Smooth muscle cell (in vitro differentiated cells): ENCODE results near the gene RIOK1. TPM values are rescaled to one million over a fixed set of nuclear protein-coding genes. Genes with fewer than 3 reads are reported as not detected.

ENCODE experiments used
- DNase-seq: peaks from one replicate; lab custom pipeline; 2025; ENCODE audit not compliant: unreplicated experiment; lab: John Stamatoyannopoulos, UW
- H2AFZ ChIP-seq: fragments of 200-600 bp; sonication (generic); 2 replicates; pipeline ENCODE4 v1.6.0; 2016; ENCODE audit warnings: antibody characterized with exemption, low read depth, mild to moderate bottlenecking
- H3F3A ChIP-seq: fragments of 200-600 bp; sonication (generic); 2 replicates; pipeline ENCODE4 v1.6.0; 2017; ENCODE audit warnings: antibody characterized with exemption, low read depth
- H3K27ac ChIP-seq: fragments of 200-600 bp; sonication (generic); 2 replicates; pipeline ENCODE4 v1.5.1; 2016; ENCODE audit warnings: low read depth, mild to moderate bottlenecking
- H3K27me3 ChIP-seq: fragments of 200-600 bp; sonication (generic); 2 replicates; pipeline ENCODE4 v1.6.1; 2016; ENCODE audit warnings: low read depth, mild to moderate bottlenecking
- H3K36me3 ChIP-seq: fragments of 200-600 bp; sonication (generic); 2 replicates; pipeline ENCODE4 v1.5.1; 2016; ENCODE audit warnings: low read depth
- H3K4me1 ChIP-seq: fragments of 200-600 bp; sonication (generic); 2 replicates; pipeline ENCODE4 v1.5.1; 2016; ENCODE audit warnings: low read depth
- H3K4me2 ChIP-seq: fragments of 200-600 bp; sonication (generic); 2 replicates; pipeline ENCODE4 v1.6.0; 2016; ENCODE audit warnings: mild to moderate bottlenecking
- H3K4me3 ChIP-seq: fragments of 200-600 bp; sonication (generic); 2 replicates; pipeline ENCODE4 v1.5.1; 2016; ENCODE audit warnings: mild to moderate bottlenecking
- H3K79me2 ChIP-seq: fragments of 200-600 bp; sonication (generic); 2 replicates; pipeline ENCODE4 v1.6.0; 2016; ENCODE audit warnings: low read depth, mild to moderate bottlenecking
- H3K9ac ChIP-seq: fragments of 200-600 bp; sonication (generic); 2 replicates; pipeline ENCODE4 v1.6.0; 2016; ENCODE audit warnings: low read depth
- H3K9me3 ChIP-seq: fragments of 200-600 bp; sonication (generic); replicated peaks from 2 replicates; pipeline ENCODE4 v1.5.1; 2016; ENCODE audit warnings: low read depth
- H4K20me1 ChIP-seq: fragments of 200-600 bp; sonication (generic); 2 replicates; pipeline ENCODE4 v1.6.0; 2016; ENCODE audit warnings: low read depth
- WGBS: methylation state at CpG from one replicate; pipeline ENCODE4 v1.1.7; 2016; ENCODE audit warnings: low lambda C conversion rate; 5-methylcytosine and 5-hydroxymethylcytosine counted together
- polyA plus RNA-seq: library from polyadenylated mRNA; unstranded; fragments of >200 nt; fragmentation: Nextera tagmentation; extraction: Ambion mirVana; gene quantifications from 2 replicates; pipeline ENCODE4 v1.2.1, GENCODE V29; 2016
- total RNA-seq: library from RNA; depleted of rRNA; stranded (reverse); fragments of >200 nt; gene quantifications from 2 replicates; pipeline ENCODE4 v1.2.3, GENCODE V29; 2014
- TF ChIP-seq, protein P1 (sequence below): fragments of 200-600 bp; sonication (generic); IDR thresholded peaks from 2 replicates; pipeline ENCODE4 v1.5.1; 2017; ENCODE audit warnings: borderline replicate concordance, mild to moderate bottlenecking, antibody characterized with exemption; ENCODE audit not compliant: insufficient read depth, poor library complexity, severe bottlenecking

RIOK1 gene
- total and polyA plus RNA-seq, 2 experiments from 2014 or later, result 12.4 TPM

DNA sequence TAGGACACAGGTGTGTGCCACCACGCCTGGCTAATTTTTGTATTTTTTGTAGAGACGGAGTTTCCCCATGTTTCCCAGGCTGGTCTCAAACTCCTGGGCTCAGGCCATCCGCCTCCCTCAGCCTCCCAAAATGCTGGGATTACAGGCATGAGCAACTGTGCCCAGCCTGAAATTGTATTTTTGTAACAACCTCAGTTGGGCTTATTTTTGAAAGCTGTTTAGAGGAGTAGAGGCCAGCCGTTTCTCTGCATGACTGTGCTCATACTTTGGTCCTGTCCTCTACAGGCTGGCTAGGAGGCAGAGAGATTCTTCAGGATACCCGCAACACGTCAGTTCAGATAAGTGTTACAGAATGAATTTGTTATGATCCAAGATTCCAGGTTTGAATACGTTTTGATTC is 22.2 kb upstream of the RIOK1 start:
- Histone ChIP-seq H3K4me1 (no peaks in the 10 kb centered on the region), H3K27me3 (no peaks in the 10 kb centered on the region), H3K27ac (no peak overlapping the region), H3K9ac (no peak overlapping the region), H3K36me3 (no peaks in the 10 kb centered on the region), H2AFZ (no peak overlapping the region), H3K79me2 (no peaks in the 10 kb centered on the region), H3K4me2 (no peak overlapping the region), H3K9me3 (no peaks in the 10 kb centered on the region), H3K4me3 (no peak overlapping the region), H3F3A (no peaks in the 10 kb centered on the region), H4K20me1 (no peaks in the 10 kb centered on the region)
- TF ChIP-seq, protein P1, sequence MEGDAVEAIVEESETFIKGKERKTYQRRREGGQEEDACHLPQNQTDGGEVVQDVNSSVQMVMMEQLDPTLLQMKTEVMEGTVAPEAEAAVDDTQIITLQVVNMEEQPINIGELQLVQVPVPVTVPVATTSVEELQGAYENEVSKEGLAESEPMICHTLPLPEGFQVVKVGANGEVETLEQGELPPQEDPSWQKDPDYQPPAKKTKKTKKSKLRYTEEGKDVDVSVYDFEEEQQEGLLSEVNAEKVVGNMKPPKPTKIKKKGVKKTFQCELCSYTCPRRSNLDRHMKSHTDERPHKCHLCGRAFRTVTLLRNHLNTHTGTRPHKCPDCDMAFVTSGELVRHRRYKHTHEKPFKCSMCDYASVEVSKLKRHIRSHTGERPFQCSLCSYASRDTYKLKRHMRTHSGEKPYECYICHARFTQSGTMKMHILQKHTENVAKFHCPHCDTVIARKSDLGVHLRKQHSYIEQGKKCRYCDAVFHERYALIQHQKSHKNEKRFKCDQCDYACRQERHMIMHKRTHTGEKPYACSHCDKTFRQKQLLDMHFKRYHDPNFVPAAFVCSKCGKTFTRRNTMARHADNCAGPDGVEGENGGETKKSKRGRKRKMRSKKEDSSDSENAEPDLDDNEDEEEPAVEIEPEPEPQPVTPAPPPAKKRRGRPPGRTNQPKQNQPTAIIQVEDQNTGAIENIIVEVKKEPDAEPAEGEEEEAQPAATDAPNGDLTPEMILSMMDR, result no peak
- 92% methylated on average over 7 of the region's 7 CpGs for WGBS
- DNase-seq, result no peak

DNA sequence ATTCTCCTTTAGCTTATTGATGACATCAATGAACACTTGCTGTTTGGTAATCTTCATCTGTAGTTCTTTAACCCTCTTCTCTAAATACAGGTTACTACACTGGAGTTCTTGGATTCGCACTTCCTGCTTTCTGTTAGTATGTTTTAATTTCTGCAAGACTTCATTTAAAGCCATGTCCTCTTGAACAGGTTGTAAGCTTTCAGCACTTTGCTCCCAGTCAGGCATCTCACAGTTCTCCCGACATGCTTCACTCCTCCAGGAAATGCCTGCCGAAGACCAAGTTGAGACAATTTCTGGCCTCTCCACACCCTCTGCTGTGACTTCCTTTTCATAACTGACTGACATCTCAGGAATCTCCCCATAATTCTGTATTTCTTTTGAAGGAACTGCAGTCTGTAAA is 15.9 kb upstream of the RIOK1 start:
- Histone ChIP-seq H3K27ac (no peak overlapping the region), H3F3A (no peaks in the 10 kb centered on the region), H3K36me3 (no peaks in the 10 kb centered on the region), H2AFZ (peak overlapping the region; percentile 53), H4K20me1 (no peaks in the 10 kb centered on the region), H3K9ac (no peak overlapping the region), H3K27me3 (peaks cover 7% of the 10 kb centered on the region), H3K9me3 (no peaks in the 10 kb centered on the region), H3K4me2 (no peak overlapping the region), H3K4me1 (no peaks in the 10 kb centered on the region), H3K79me2 (no peaks in the 10 kb centered on the region), H3K4me3 (no peak overlapping the region)
- no peak for DNase-seq
- TF ChIP-seq, protein P1, result no peak
- WGBS, result 66% methylated on average over 3 of the region's 3 CpGs

DNA sequence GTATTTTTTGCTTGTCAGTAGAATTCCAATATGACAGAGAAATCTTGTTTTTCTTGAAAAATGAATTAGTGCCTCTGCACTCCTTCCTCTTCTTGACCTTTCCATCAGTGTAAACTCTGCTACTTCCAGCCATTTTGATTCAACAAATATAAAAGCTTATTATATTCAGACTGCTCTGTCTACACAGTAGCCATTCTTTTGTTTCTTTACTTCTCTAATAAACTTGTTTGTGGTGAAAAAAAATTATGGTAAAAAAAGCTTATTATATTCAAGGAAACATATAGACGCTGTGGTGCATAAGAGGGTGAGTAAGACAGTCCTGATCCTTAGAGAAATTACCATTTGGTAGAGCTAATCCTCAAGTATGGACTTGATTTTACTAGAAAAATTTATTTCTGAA is 11.6 kb upstream of the RIOK1 start:
- TF ChIP-seq, protein P1, result no peak
- Histone ChIP-seq H2AFZ (no peak overlapping the region), H3K9me3 (no peaks in the 10 kb centered on the region), H3K4me3 (no peak overlapping the region), H3K4me2 (no peak overlapping the region), H3K79me2 (no peaks in the 10 kb centered on the region), H3K4me1 (no peaks in the 10 kb centered on the region), H4K20me1 (no peaks in the 10 kb centered on the region), H3K9ac (no peak overlapping the region), H3F3A (no peaks in the 10 kb centered on the region), H3K27ac (no peak overlapping the region), H3K36me3 (no peaks in the 10 kb centered on the region), H3K27me3 (peaks cover 8% of the 10 kb centered on the region)
- WGBS, result 94% methylated on average over 1 of the region's 1 CpG
- DNase-seq, result no peak

DNA sequence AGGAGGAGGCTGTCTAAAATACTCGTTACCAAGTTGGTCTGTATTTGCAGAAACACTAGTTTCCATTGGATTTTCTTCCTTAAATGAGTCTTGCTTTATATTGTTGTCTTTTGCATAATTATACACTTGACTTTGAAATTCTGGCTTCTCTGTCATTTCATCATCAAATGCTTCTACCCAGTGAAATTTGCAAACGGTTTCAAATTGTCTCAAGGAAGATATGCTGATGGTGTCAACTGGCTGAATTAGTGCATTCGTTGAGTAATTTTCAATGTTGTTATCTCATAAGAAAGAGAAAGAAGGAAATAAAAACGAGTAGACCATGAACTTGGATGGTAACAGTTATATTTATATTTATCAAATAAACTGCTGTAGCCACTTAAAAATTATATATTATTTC is 10.9 kb upstream of the RIOK1 start:
- WGBS, result 69% methylated on average over 4 of the region's 4 CpGs
- no peaks in the 10 kb centered on the region for H4K20me1 ChIP-seq
- no peak overlapping the region for H3K4me2 ChIP-seq
- H2AFZ ChIP-seq, result peak overlapping the region; percentile 37
- no peak overlapping the region for H3K27ac ChIP-seq
- H3K9ac ChIP-seq, result no peak overlapping the region
- H3K9me3 ChIP-seq, result no peaks in the 10 kb centered on the region
- H3F3A ChIP-seq, result no peaks in the 10 kb centered on the region
- DNase-seq, result no peak
- no peaks in the 10 kb centered on the region for H3K36me3 ChIP-seq
- TF ChIP-seq, protein P1, result no peak
- no peaks in the 10 kb centered on the region for H3K4me1 ChIP-seq
- H3K79me2 ChIP-seq, result no peaks in the 10 kb centered on the region
- peaks cover 8% of the 10 kb centered on the region for H3K27me3 ChIP-seq
- H3K4me3 ChIP-seq, result no peak overlapping the region
